Trophoblast cell (in vitro differentiated cells and primary cell): ENCODE measurements around the gene CRYZ.
A peak's percentile ranks its signal among the peaks of the same experiment; 100 is the strongest.

Experiments used
- DNase-seq, 2 donors: peaks; one replicate each; pipeline ENCODE4 v3.0.0-alpha.2; 2016
- H2AFZ ChIP-seq: 2 replicates; pipeline ENCODE4 v1.6.1; 2013; ENCODE audit warnings: low read length, moderate library complexity, mild to moderate bottlenecking; ENCODE audit not compliant: insufficient read depth, poor library complexity
- H2AK5ac ChIP-seq: 2 replicates; pipeline ENCODE4 v1.6.1; 2013; ENCODE audit warnings: mild to moderate bottlenecking, low read length
- H2BK120ac ChIP-seq: 2 replicates; pipeline ENCODE4 v1.6.1; 2013; ENCODE audit warnings: low read length, mild to moderate bottlenecking, moderate library complexity; ENCODE audit not compliant: insufficient read depth, poor library complexity
- H2BK12ac ChIP-seq: 2 replicates; pipeline ENCODE4 v1.6.1; 2013; ENCODE audit warnings: mild to moderate bottlenecking, low read length, moderate library complexity
- H2BK5ac ChIP-seq: 2 replicates; pipeline ENCODE4 v1.6.1; 2013; ENCODE audit warnings: low read length, low read depth, moderate library complexity, mild to moderate bottlenecking; ENCODE audit not compliant: poor library complexity
- H3K14ac ChIP-seq: 2 replicates; pipeline ENCODE4 v1.6.1; 2013; ENCODE audit warnings: mild to moderate bottlenecking, low read length
- H3K18ac ChIP-seq: 2 replicates; pipeline ENCODE4 v1.6.1; 2013; ENCODE audit warnings: mild to moderate bottlenecking, low read length
- H3K23ac ChIP-seq: 2 replicates; pipeline ENCODE4 v1.6.1; 2013; ENCODE audit warnings: low read length
- H3K27ac ChIP-seq: 2 replicates; pipeline ENCODE4 v1.5.1; 2013; ENCODE audit warnings: low read depth, mild to moderate bottlenecking, inconsistent platforms, low read length, moderate library complexity
- H3K27me3 ChIP-seq: 2 replicates; pipeline ENCODE4 v1.6.1; 2013; ENCODE audit warnings: inconsistent platforms, mild to moderate bottlenecking, low read length, moderate library complexity; ENCODE audit not compliant: insufficient read depth
- H3K36me3 ChIP-seq, 2 experiments: 1 replicate in 1 of 2; 2 replicates in 1 of 2; pipeline ENCODE4 v1.6.1; 2013; ENCODE audit warnings: low read length in 2 of 2, mild to moderate bottlenecking in 2 of 2, moderate library complexity in 1 of 2; ENCODE audit not compliant: insufficient read depth in 2 of 2, control insufficient read depth in 1 of 2
- H3K4ac ChIP-seq: 2 replicates; pipeline ENCODE4 v1.6.1; 2013; ENCODE audit warnings: low read depth, mild to moderate bottlenecking, low read length, moderate library complexity
- H3K4me1 ChIP-seq, 2 experiments: 1 replicate in 1 of 2; 2 replicates in 1 of 2; pipeline ENCODE4 v1.6.1; 2013; ENCODE audit warnings: low read length in 2 of 2, mild to moderate bottlenecking in 2 of 2, moderate library complexity in 1 of 2; ENCODE audit not compliant: insufficient read depth in 2 of 2, control insufficient read depth in 1 of 2
- H3K4me2 ChIP-seq: 2 replicates; pipeline ENCODE4 v1.6.1; 2013; ENCODE audit warnings: inconsistent platforms, mild to moderate bottlenecking, low read length, moderate library complexity
- H3K4me3 ChIP-seq: 2 replicates; pipeline ENCODE4 v1.5.1; 2013; ENCODE audit warnings: mild to moderate bottlenecking, low read depth, low read length, inconsistent platforms
- H3K79me1 ChIP-seq: one replicate; pipeline ENCODE4 v1.6.1; 2013; ENCODE audit warnings: low read length
- H3K79me2 ChIP-seq: 2 replicates; pipeline ENCODE4 v1.6.1; 2013; ENCODE audit warnings: low read length, mild to moderate bottlenecking; ENCODE audit not compliant: control insufficient read depth, insufficient read depth, poor library complexity
- H3K9ac ChIP-seq: 2 replicates; pipeline ENCODE4 v1.6.1; 2013; ENCODE audit warnings: mild to moderate bottlenecking, low read length
- H3K9me3 ChIP-seq: 2 replicates; pipeline ENCODE4 v1.6.1; 2013; ENCODE audit warnings: low read depth, mild to moderate bottlenecking, control low read depth, inconsistent platforms, low read length; ENCODE audit not compliant: insufficient read depth
- H4K12ac ChIP-seq: 2 replicates; pipeline ENCODE4 v1.6.1; 2013; ENCODE audit warnings: low read depth, mild to moderate bottlenecking, low read length, moderate library complexity
- H4K8ac ChIP-seq: 2 replicates; pipeline ENCODE4 v1.6.1; 2013; ENCODE audit warnings: low read depth, mild to moderate bottlenecking, low read length, moderate library complexity
- H4K91ac ChIP-seq: one replicate; pipeline ENCODE4 v1.6.1; 2013; ENCODE audit warnings: low read depth, mild to moderate bottlenecking, low read length, moderate library complexity
- WGBS: extraction: QIAGEN DNeasy Blood & Tissue Kit; methylation state at CpG from one replicate; pipeline ENCODE4 v1.1.7; 2013; ENCODE audit warnings: missing lambda C conversion rate; ENCODE audit not compliant: insufficient read length, insufficient coverage; ENCODE audit errors: extremely low coverage; 5-methylcytosine and 5-hydroxymethylcytosine counted together

Gene CRYZ

DNA sequence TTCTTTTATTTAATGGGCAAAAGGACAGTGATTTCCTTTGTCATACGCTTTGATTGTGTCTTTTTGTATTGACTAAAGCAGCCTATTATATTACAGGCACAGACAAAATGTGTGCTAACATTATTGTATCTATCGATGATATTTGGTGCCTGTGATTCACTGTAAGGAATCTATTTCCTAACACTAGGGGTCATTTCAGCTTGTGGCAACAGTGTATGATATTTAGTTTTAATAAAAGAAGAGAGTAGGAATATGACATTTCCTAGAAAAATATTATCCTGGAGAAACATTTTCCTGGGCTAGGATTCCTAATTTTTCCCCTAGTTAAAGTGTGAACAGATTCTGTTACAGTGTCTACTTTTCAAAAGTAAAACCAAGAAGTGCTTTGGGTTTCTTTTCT lies 42.9 kb upstream of the CRYZ start:
- no peak overlapping the region for H3K4ac ChIP-seq
- no peak overlapping the region for H3K4me3 ChIP-seq
- H4K12ac ChIP-seq = no peak overlapping the region
- H2AK5ac ChIP-seq = no peak overlapping the region
- no peak overlapping the region for H3K9ac ChIP-seq
- no peak overlapping the region for H3K4me2 ChIP-seq
- WGBS = no CpG with 5 or more reads among the region's 2 CpGs
- no peak overlapping the region for H3K18ac ChIP-seq
- no peak overlapping the region for H2BK12ac ChIP-seq
- no peak overlapping the region for H3K27ac ChIP-seq
- no peaks in the 10 kb centered on the region for H3K9me3 ChIP-seq
- H3K4me1 ChIP-seq = no peaks in the 10 kb centered on the region
- H2BK5ac ChIP-seq = no peak overlapping the region
- H4K8ac ChIP-seq = no peak overlapping the region
- H3K36me3 ChIP-seq = no peaks in the 10 kb centered on the region
- H3K79me2 ChIP-seq = no peaks in the 10 kb centered on the region
- H3K14ac ChIP-seq = no peak overlapping the region
- H3K79me1 ChIP-seq = no peaks in the 10 kb centered on the region
- H4K91ac ChIP-seq = no peak overlapping the region
- no peak overlapping the region for H3K23ac ChIP-seq
- H3K27me3 ChIP-seq = no peaks in the 10 kb centered on the region
- no peak overlapping the region for H2AFZ ChIP-seq
- no peak overlapping the region for H2BK120ac ChIP-seq
- DNase-seq = no peak

DNA sequence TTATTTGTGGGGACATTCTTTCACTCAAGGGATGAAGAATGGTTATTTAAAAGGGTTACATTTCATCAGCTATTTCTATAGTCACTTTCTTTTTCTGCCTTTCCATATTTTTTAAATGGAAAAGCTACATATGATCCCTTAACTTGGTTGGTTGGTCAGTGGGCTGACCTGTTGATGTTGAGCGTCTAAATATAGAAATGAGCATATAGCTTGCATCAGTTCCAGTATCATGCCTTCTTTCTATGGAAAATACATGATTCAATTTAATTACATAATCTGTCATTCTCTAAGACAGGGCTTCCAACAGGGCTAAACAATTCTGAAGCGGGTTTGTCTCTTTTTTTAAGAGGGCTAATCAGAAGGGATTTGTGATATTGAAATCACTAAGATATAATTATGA lies 40.7 kb upstream of the CRYZ start:
- Histone ChIP-seq H2BK12ac (no peak overlapping the region), H3K27me3 (no peaks in the 10 kb centered on the region), H3K18ac (no peak overlapping the region), H4K12ac (no peak overlapping the region), H3K9me3 (no peaks in the 10 kb centered on the region), H4K8ac (no peak overlapping the region), H2AK5ac (no peak overlapping the region), H2BK5ac (no peak overlapping the region), H3K4me3 (no peak overlapping the region), H3K23ac (no peak overlapping the region), H3K4me1 (no peaks in the 10 kb centered on the region), H3K79me1 (no peaks in the 10 kb centered on the region), H3K36me3 (no peaks in the 10 kb centered on the region), H2BK120ac (no peak overlapping the region), H3K27ac (no peak overlapping the region), H3K9ac (no peak overlapping the region), H3K4ac (no peak overlapping the region), H3K14ac (no peak overlapping the region), H4K91ac (no peak overlapping the region), H2AFZ (no peak overlapping the region), H3K4me2 (no peak overlapping the region), H3K79me2 (no peaks in the 10 kb centered on the region)
- no CpG with 5 or more reads among the region's 2 CpGs for WGBS
- DNase-seq = no peak

DNA sequence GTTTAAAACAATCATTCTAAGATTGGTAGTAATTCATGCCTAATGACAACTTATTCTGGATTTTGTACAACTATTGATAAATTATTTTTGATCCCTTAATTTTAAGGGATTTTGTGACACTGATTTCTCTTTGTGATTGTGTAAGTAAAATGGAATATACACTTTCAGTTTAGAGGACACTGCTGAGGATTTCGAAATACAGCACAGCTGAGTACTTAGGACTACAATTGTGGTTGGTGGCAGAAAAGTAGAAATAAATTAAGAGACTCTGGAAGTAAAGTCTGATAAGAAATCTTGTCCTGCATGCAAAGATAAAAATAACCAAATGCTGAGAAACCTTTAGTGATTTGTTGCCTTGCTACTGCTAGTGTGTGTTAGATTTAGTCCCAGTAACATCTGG lies 40.1 kb upstream of the CRYZ start:
- WGBS = no CpG with 5 or more reads among the region's 1 CpG
- Histone ChIP-seq H3K9me3 (no peaks in the 10 kb centered on the region), H3K4me2 (no peak overlapping the region), H3K27me3 (no peaks in the 10 kb centered on the region), H2AK5ac (no peak overlapping the region), H3K4me1 (no peaks in the 10 kb centered on the region), H3K79me1 (no peaks in the 10 kb centered on the region), H2BK12ac (no peak overlapping the region), H3K36me3 (no peaks in the 10 kb centered on the region), H3K23ac (no peak overlapping the region), H3K9ac (no peak overlapping the region), H2BK120ac (no peak overlapping the region), H3K18ac (no peak overlapping the region), H3K27ac (no peak overlapping the region), H3K79me2 (no peaks in the 10 kb centered on the region), H2BK5ac (no peak overlapping the region), H3K4ac (no peak overlapping the region), H4K8ac (no peak overlapping the region), H4K91ac (no peak overlapping the region), H4K12ac (no peak overlapping the region), H3K14ac (no peak overlapping the region), H3K4me3 (no peak overlapping the region), H2AFZ (no peak overlapping the region)
- no peak for DNase-seq

DNA sequence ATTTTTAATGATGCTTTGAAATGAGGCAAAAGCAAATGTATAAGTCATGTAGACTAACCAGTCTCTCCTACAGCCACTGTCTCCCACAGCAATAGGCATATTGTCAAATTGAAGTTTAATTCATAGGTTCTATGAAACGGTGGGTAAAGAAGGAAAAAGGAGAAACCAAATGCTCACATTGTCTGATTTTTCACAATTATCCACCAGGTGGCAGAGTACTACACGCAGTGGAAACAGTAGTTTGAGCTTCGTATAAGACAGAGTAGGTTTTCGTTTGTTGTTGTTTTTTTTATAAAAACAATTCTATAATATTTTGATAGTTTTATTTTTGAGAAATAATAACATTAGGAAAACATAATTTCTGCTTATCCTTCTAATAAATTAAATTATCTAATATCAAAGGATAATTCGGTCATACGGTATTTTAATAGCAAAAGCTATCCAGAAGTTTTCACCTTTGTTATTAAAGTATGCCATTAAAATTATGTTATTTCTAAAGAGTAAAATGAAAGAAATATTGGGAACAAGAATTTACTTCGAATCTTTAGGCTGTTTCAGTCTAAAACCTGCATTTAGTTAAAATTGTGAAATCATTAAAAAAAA lies 39.2 kb upstream of the CRYZ start:
- no peaks in the 10 kb centered on the region for H3K9me3 ChIP-seq
- no peaks in the 10 kb centered on the region for H3K36me3 ChIP-seq
- no peak overlapping the region for H3K4me3 ChIP-seq
- no peak overlapping the region for H2BK12ac ChIP-seq
- no peak overlapping the region for H3K4me2 ChIP-seq
- no peak overlapping the region for H4K8ac ChIP-seq
- WGBS = no CpG with 5 or more reads among the region's 7 CpGs
- no peak overlapping the region for H3K27ac ChIP-seq
- peak; percentile 27 to 80 for DNase-seq
- H3K79me2 ChIP-seq = no peaks in the 10 kb centered on the region
- no peak overlapping the region for H3K23ac ChIP-seq
- no peak overlapping the region for H2BK120ac ChIP-seq
- H3K9ac ChIP-seq = no peak overlapping the region
- H4K12ac ChIP-seq = no peak overlapping the region
- no peak overlapping the region for H3K4ac ChIP-seq
- H3K79me1 ChIP-seq = no peaks in the 10 kb centered on the region
- H4K91ac ChIP-seq = no peak overlapping the region
- no peak overlapping the region for H3K18ac ChIP-seq
- H3K14ac ChIP-seq = no peak overlapping the region
- no peaks in the 10 kb centered on the region for H3K4me1 ChIP-seq
- no peak overlapping the region for H2AFZ ChIP-seq
- H2BK5ac ChIP-seq = no peak overlapping the region
- no peak overlapping the region for H2AK5ac ChIP-seq
- no peaks in the 10 kb centered on the region for H3K27me3 ChIP-seq
